Measurements from ENCODE around the gene CCDC181. TPM values are rescaled to one million over a fixed set of nuclear protein-coding genes. Genes with fewer than 3 reads are reported as not detected.

CCDC181 gene
- total RNA-seq, 6 experiments from 2014 or later: not detected

DNA sequence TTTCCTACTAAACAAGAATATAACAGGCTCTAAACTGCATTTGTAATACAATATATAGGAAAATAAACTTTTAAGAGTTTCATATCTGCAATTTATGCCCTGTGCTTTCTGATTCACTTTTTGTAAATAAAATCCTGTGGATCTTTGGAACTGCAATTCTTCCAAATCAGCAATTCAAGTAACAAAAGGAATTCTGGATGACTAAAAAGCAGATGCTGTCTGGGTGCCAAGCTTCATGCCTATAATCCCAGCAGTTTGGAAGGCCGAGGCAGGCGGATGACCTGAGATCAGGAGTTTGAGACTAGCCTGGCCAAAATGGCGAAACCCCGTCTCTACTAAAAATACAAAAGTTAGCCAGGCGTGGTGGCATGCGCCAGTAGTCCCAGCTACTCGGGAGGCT lies 66.0 kb downstream of the CCDC181 start:
- TF ChIP-seq, protein P1, sequence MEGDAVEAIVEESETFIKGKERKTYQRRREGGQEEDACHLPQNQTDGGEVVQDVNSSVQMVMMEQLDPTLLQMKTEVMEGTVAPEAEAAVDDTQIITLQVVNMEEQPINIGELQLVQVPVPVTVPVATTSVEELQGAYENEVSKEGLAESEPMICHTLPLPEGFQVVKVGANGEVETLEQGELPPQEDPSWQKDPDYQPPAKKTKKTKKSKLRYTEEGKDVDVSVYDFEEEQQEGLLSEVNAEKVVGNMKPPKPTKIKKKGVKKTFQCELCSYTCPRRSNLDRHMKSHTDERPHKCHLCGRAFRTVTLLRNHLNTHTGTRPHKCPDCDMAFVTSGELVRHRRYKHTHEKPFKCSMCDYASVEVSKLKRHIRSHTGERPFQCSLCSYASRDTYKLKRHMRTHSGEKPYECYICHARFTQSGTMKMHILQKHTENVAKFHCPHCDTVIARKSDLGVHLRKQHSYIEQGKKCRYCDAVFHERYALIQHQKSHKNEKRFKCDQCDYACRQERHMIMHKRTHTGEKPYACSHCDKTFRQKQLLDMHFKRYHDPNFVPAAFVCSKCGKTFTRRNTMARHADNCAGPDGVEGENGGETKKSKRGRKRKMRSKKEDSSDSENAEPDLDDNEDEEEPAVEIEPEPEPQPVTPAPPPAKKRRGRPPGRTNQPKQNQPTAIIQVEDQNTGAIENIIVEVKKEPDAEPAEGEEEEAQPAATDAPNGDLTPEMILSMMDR (IDR thresholded peaks at IDR 0.05): no peak
- Mint-ChIP-seq H3K4me1 (ENCODE audit: low read depth) (peaks cover 12% of the 10 kb centered on the region), H3K27me3 (ENCODE audit: insufficient read depth) (no peaks in the 10 kb centered on the region), H3K36me3 (ENCODE audit: low read depth) (peaks cover 8% of the 10 kb centered on the region), H3K4me3 (no peak overlapping the region), H3K9me3 (peaks cover 6% of the 10 kb centered on the region; the same call in 1 of the 2 replicates), H3K27ac (no peak overlapping the region)
- no peak for DNase-seq

DNA sequence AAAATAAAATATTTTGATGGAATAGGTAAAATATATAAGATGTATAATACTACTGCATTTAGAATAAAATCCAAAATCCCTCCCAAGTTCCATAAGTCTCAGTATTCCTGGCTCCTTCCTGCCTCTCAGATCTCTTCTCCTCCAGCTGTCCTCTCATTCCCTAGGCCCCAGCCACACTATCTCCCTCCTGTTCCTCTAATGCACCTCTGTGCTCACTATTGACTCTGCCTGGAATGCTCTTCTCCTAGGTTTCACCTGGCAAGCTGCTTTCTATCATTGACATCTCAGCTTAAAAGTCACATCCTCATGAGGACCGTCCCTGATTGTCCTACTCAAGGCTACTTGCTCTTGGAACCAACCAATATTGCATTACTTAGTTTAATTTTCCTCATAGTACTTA lies 66.9 kb downstream of the CCDC181 start:
- DNase-seq: no peak
- H3K36me3 Mint-ChIP-seq (ENCODE audit: low read depth): peaks cover 8% of the 10 kb centered on the region
- TF ChIP-seq, protein P1 (IDR thresholded peaks at IDR 0.05): no peak
- no peaks in the 10 kb centered on the region for H3K27me3 Mint-ChIP-seq (ENCODE audit: insufficient read depth)
- no peak overlapping the region for H3K4me3 Mint-ChIP-seq
- H3K9me3 Mint-ChIP-seq: peaks cover 6% of the 10 kb centered on the region; the same call in 1 of the 2 replicates
- H3K27ac Mint-ChIP-seq: peak overlapping the region; percentile 6; the same call in 1 of the 2 replicates
- H3K4me1 Mint-ChIP-seq (ENCODE audit: low read depth): peaks cover 16% of the 10 kb centered on the region

DNA sequence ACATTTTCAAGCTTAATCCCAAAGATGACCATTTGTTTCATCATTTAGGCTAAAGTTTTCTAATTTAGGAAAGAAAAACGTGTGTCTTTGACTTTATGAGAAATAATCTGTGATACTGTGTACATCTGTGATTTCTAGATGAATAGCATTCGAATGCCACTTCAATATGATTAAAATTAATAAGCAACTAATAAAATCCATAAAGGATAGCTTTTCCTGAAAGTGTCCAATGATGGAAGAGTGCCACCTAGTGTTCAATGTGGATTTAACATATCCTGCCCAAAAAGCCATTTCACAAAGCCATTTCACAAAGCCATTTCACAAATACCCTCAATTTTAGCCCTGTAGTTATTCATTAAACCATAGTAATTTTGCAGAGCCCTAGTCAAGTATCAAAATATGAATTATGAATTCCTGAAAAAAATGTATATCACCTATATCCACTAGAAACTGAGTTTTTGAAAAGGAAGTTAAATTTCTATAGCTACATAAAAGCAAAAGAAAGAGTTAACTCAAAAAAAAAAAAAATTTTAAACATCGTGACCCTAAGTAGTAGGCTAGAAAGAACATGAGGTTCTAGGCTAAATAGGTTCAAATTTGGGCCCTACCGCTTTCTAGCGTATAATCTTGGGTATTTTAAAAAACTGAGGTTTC lies 78.8 kb downstream of the CCDC181 start:
- Mint-ChIP-seq H3K27ac (no peak overlapping the region), H3K4me3 (no peak overlapping the region), H3K27me3 (ENCODE audit: insufficient read depth) (no peaks in the 10 kb centered on the region; the same call in 1 of the 2 replicates), H3K4me1 (ENCODE audit: low read depth) (peaks cover 9% of the 10 kb centered on the region; the same call in 1 of the 2 replicates), H3K9me3 (no peaks in the 10 kb centered on the region), H3K36me3 (ENCODE audit: low read depth) (peaks cover 4% of the 10 kb centered on the region; the same call in 1 of the 2 replicates)
- DNase-seq: peak; percentile 42
- TF ChIP-seq, protein P1 (IDR thresholded peaks at IDR 0.05): peak; percentile 96

DNA sequence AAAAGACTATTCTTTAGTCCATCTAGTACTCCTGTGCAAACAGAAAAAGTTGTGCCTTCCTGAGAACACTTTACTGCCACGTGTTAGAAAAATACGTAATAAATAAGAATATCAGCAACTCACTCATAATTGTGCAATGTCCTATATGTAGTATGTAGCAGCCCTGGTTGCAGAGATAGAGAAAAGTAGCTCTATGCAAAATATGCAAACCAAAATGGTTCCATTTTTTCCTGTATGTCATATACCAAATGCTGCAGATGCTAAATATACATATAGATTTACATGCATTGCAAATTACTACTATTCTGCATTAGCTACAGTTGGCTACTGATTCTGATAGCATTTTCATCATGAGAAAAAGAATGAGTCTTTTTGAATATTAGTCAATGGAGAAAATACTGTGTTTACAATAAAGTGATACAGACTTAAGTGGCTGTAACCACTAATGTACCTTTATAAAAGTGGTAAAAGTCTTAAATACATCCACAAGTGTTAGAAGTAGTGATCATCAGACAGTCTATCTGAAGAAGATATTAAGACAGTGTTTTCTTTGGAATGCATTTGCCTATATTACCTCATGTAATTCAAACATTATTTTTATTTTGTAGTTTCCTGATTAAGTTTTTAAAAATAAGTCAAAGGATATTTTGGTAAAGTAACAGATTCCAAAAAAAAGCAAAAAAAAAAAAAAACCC lies 79.4 kb downstream of the CCDC181 start:
- TF ChIP-seq, protein P1 (IDR thresholded peaks at IDR 0.05): no peak
- Mint-ChIP-seq H3K9me3 (no peaks in the 10 kb centered on the region), H3K27ac (no peak overlapping the region), H3K4me1 (ENCODE audit: low read depth) (peaks cover 9% of the 10 kb centered on the region; the same call in 1 of the 2 replicates), H3K4me3 (no peak overlapping the region), H3K36me3 (ENCODE audit: low read depth) (no peaks in the 10 kb centered on the region), H3K27me3 (ENCODE audit: insufficient read depth) (no peaks in the 10 kb centered on the region; the same call in 1 of the 2 replicates)
- no peak for DNase-seq

DNA sequence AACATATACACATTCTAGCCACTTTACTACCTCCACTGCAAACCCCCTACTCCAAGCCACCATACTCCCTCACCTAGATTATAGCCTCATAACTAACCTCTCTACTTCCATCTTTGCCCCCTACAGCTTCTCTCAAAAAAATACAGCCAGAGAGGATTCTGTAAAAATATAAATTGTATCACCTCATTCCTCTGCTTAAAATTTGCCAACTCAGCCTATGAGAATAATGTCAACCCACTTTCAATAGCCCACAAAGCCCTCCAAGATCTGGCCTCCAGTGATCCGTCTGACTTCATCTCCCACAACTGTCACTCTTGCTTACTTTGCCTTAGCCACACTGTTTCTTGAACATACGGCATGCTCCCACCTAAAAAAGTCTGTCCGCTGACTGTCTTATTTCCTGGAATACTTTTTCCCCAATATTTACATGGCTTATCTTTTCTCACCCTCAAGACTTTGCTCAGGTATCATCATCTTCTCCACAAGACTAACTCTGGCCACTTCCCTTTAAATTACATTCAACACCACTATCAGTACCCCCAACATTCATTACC lies 81.2 kb downstream of the CCDC181 start:
- no peak for DNase-seq
- H3K36me3 Mint-ChIP-seq (ENCODE audit: low read depth): no peaks in the 10 kb centered on the region
- H3K9me3 Mint-ChIP-seq: no peaks in the 10 kb centered on the region
- H3K4me3 Mint-ChIP-seq: no peak overlapping the region
- TF ChIP-seq, protein P1 (IDR thresholded peaks at IDR 0.05): no peak
- H3K4me1 Mint-ChIP-seq (ENCODE audit: low read depth): peaks cover under 1% of the 10 kb centered on the region; the same call in 1 of the 2 replicates
- H3K27ac Mint-ChIP-seq: no peak overlapping the region
- H3K27me3 Mint-ChIP-seq (ENCODE audit: insufficient read depth): no peaks in the 10 kb centered on the region; the same call in 1 of the 2 replicates

Data from HFFc6 (cell line).